Activated naive CD4-positive, alpha-beta T cell treated with anti-CD3 and anti-CD28 coated beads, Interleukin-2, amount 50 U/mL, for 72 hours (primary cell): ENCODE results near the gene PRR19. TPM values are rescaled to one million over a fixed set of nuclear protein-coding genes. Genes with fewer than 3 reads are reported as not detected.
"Not testable (repeated sequence)": the region's sequence is repeated elsewhere in the genome, so short reads cannot be mapped to it uniquely, and the experiment has no call there.

Experiments
- ATAC-seq, 2 donors: fragments of 150-1000 bp; cut with Tn5 transposase; 2 replicates each; pipeline ENCODE4 v1.10.0; 2021; ENCODE audit warnings: mild to moderate bottlenecking in 2 of 2, moderate library complexity in 2 of 2
- DNase-seq, 2 donors: peaks; one replicate each; pipeline ENCODE4 v3.0.0; 2021 to 2022; ENCODE audit warnings: low spot score in 2 of 2
- H3K27ac Mint-ChIP-seq, 2 donors: one replicate each; pipeline ENCODE4 v1.8.0; 2022; ENCODE audit warnings: mild to moderate bottlenecking in 2 of 2, mixed read lengths in 2 of 2
- H3K36me3 Mint-ChIP-seq, 2 donors: one replicate each; pipeline ENCODE4 v1.8.0; 2022; ENCODE audit warnings: mixed read lengths in 2 of 2
- H3K9me3 Mint-ChIP-seq, 2 donors: one replicate each; pipeline ENCODE4 v1.8.0; 2022; ENCODE audit warnings: mixed read lengths in 2 of 2
- total RNA-seq, 2 donors: library from RNA; stranded (reverse); gene quantifications; one replicate each; pipeline ENCODE4 v1.2.3, GENCODE V29; 2022

Gene PRR19
- 1 to 10 TPM in 1 of 2 donors, under 1 TPM in 1; 0.93 to 1.6 TPM for total RNA-seq

GRCh38 chr19:42301646-42302203, at the start of gene PRR19:
PRR19 (plus strand) TSS chr19:42302132; CDS start chr19:42309585, 7,453 bp downstream.
- DNase-seq, result no peak
- H3K36me3 Mint-ChIP-seq, result peaks cover 0 to 8% of the 10 kb centered on the region in 2 donors
- peak; percentile 37 to 53 for ATAC-seq
- H3K9me3 Mint-ChIP-seq, result no peaks in the 10 kb centered on the region
- peak within 1 kb of the TSS; percentile 68 to 90 for H3K27ac Mint-ChIP-seq

DNA sequence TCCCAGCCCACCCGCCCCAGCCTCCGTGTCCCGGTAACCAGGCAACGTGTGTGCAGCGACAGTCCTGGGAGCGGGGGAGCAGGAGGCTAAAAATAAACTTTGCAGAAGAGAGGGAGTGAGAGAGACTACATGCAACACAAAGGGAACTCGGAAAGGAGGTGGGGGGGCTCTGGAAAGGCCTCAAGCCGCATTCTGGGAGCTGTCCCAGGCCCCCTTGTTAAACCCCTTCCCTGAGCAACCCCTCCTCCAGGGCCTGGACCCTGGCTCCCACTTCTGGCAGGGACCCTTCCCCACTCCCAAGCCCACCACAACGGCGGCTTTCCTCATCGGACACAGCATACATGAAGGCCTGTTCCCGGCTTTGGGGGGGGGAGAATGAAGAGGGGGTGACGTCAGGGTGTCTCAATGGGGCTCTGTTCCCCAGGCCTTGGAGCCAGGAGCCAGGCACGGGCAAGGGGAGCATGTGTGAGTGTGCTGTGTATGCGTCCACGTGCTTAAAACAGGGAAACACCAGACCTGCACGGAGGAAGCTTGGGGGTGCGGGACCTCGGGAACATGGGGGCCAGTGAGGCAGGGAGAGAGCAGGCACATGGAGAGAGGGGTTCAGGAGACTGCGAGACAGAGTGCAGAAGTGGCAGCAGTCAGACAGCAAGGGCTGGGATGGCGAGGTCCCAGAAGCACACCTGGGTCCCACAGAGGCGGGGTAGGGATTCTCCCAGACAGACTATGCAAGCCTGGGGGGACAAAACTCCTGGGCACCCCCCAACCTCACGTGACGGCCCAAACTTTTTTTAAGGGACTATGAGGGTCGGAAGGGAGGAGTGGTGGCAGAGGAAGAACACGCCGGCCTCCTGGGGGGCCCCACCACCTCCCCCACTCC, 49.3 kb upstream of the PRR19 start:
- Mint-ChIP-seq H3K27ac (peak overlapping the region; percentile 95 to 96), H3K9me3 (no peaks in the 10 kb centered on the region), H3K36me3 (peaks cover 10% of the 10 kb centered on the region in 2 donors)
- DNase-seq, result no peak
- no peak for ATAC-seq

GRCh38 chr19:42253245-42254088, 48.5 kb upstream of the PRR19 start:
- ATAC-seq (peak; percentile 51), DNase-seq (peak in 1 of 2 donors; percentile 68)
- peaks cover 10% of the 10 kb centered on the region in 2 donors for H3K36me3 Mint-ChIP-seq
- peak overlapping the region; percentile 95 to 96 for H3K27ac Mint-ChIP-seq
- H3K9me3 Mint-ChIP-seq, result no peaks in the 10 kb centered on the region

DNA sequence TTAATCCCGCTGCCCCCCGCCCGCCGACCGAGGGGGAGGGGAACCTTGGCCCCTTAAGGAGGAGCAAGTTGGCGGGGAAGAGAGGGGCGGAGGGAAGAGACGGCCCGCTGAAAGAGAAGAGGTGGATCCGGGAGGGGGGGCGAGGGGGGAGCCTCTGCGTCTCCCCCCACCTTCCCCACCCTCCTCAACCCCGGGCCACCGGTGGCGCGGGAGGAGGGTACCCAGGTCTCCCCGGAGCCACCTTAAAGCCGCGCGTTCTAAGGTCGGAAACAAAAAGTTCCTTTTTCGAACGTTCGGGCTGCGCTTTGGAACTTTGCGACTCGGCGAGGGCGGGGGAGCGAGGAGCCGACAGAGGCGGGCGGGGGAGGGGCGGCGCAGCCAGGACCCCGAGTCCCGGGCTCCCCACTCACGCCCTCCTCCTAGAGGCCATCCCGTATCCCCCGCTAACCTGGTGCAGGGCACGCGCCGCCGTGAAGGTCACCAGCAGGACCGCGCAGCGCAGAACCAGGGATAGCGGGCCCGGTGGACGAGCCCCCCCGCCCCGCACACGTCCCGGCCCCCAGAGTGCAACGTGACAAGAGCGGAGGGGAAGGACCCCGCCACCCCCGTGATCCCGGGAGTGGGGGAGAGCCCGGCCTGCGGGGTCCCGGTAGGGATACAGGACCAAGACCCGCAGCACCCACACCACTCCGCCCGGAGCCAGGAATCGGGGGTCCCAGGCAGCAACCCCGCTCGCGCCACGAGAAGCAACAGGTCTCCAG, 47.7 kb upstream of the PRR19 start:
- Mint-ChIP-seq H3K9me3 (no peaks in the 10 kb centered on the region), H3K36me3 (peaks cover 10% of the 10 kb centered on the region in 2 donors), H3K27ac (peak overlapping the region; percentile 72 to 81)
- DNase-seq (peak; percentile 68 to 69), ATAC-seq (peak; percentile 34 to 35)

- Mint-ChIP-seq H3K36me3 (peaks cover 10% of the 10 kb centered on the region in 2 donors), H3K27ac (peak within 1 kb of the TSS; percentile 72 to 81), H3K9me3 (no peaks in the 10 kb centered on the region)
- ATAC-seq, result peak; percentile 81 to 83
- DNase-seq, result peak; percentile 91 to 95
Observed at GRCh38 chr19:42254850-42255765, 46.8 kb upstream of the PRR19 start, which contains the start of gene ERF. ERF (minus strand) TSS chr19:42255128; CDS start chr19:42254999, 129 bp downstream.

- peak overlapping the region in 1 of 2 donors; percentile 52 for H3K27ac Mint-ChIP-seq
Observed at GRCh38 chr19:42255766-42256745, 45.9 kb upstream of the PRR19 start.

DNA sequence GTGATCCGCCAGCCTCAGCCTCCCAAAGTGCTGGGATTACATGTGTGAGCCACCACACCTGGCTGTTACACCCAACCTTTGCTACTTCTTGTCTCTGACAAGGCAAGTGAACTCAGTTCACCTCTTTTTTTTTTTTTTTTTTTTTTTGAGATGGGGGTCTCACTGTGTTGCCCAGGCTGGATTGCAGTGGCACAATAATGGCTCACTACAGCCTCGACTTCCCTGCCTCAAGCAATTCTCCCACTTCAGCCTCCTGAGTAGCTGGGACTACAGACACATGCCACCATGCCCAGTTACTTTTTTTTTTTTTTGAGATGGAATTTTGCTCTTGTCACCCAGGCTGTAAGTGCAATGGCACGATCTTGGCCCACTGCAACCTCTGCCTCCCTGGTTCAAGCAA, 44.1 kb upstream of the PRR19 start:
- not testable (repeated sequence) for DNase-seq, ATAC-seq, H3K36me3 Mint-ChIP-seq, H3K27ac Mint-ChIP-seq, H3K9me3 Mint-ChIP-seq

More at GRCh38 chr19:42255766-42256745, 45.9 kb upstream of the PRR19 start:
- no peaks in the 10 kb centered on the region for H3K9me3 Mint-ChIP-seq
- ATAC-seq (no peak), DNase-seq (no peak)
- H3K36me3 Mint-ChIP-seq, result peaks cover 10% of the 10 kb centered on the region in 2 donors

DNA sequence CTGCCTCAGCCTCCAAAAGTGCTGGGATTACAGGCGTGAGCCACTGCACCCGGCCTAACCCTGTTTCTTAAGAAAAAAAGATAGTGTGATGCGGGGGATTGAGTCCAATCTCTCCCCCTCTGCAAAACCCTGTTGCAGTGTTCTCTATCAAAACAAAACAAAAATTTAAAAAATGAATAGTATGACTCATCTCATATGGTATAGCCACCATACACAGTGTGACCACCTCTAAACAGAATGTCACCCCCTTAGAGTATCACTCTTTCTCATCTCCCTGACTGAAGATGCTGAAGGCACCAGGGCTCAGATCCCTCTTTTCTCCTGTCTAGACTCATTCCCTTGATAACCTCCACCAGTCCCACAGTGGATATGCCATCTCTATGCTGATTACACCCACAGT, 40.2 kb upstream of the PRR19 start:
- Mint-ChIP-seq H3K36me3 (no peaks in the 10 kb centered on the region), H3K9me3 (no peaks in the 10 kb centered on the region), H3K27ac (no peak overlapping the region)
- ATAC-seq, result peak; percentile 34 to 89
- no peak for DNase-seq

- H3K36me3 Mint-ChIP-seq, DNase-seq, H3K27ac Mint-ChIP-seq, ATAC-seq, H3K9me3 Mint-ChIP-seq: not testable (repeated sequence)
Observed at GRCh38 chr19:42266105-42266504, 35.8 kb upstream of the PRR19 start.

GRCh38 chr19:42266928-42267603, 34.9 kb upstream of the PRR19 start:
- H3K27ac Mint-ChIP-seq, ATAC-seq, DNase-seq, H3K9me3 Mint-ChIP-seq: not testable (repeated sequence)
- H3K36me3 Mint-ChIP-seq, result peaks cover 0 to 13% of the 10 kb centered on the region in 2 donors

DNA sequence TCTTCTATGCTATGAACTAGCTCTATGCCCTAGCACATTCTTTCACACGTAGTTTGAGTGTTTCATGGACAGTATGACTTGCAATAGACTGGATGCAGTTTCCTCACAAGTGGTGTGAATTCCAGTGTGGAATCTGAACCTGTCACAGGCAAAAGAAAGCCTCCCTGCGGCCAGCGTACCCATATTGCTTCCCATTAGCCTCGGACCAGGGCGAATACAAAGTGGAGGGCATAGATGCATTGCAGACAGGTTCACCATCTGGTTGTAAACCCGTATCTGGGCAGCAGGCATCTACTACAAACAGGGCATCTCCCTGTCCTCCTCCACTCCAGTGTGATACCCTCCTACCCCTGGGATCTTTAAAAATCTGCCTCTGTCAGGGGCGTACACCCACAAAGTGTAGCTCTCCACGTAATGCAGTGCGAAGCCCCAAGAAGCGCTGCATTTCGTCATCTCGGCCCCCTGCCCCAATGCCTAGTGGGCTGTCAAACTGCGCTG, 34.2 kb upstream of the PRR19 start:
- ATAC-seq, result no peak
- H3K36me3 Mint-ChIP-seq, result peaks cover 0 to 13% of the 10 kb centered on the region in 2 donors

DNA sequence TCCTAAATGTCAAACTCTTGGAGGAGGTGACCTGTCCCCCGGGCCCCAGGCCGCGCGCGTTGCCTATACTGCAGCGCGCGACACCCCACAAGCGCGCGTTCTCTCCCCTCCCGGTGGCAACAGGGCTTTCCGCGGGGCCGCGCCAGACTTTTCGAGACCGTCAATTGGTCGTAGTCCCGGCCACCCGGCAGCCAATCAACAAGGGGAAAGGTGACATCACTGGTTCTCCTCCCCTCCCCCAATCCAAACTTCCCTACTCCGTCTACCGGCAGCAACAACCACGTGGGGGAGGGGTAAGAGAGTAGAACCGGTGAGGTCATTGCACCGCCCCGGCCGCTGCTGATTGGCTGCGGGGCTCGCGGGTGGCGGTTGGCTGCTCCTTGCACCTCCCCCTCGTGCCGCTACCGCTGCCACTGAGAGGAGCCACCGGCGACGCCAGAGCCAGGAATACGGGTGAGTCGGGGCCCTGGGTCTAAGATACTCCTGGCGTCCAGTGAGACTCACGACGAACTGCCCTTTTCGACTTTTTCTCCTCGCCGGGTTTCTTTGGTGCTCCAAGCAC, 33.7 kb upstream of the PRR19 start:
- no peaks in the 10 kb centered on the region for H3K9me3 Mint-ChIP-seq
- DNase-seq, result peak; percentile 97 to 98
- ATAC-seq, result peak; percentile 68 to 74
- no peak overlapping the region for H3K27ac Mint-ChIP-seq
- peaks cover 0 to 13% of the 10 kb centered on the region in 2 donors for H3K36me3 Mint-ChIP-seq

More for the DNA sequence above, 34.2 kb upstream of the PRR19 start:
- no peak overlapping the region for H3K27ac Mint-ChIP-seq
- no peaks in the 10 kb centered on the region for H3K9me3 Mint-ChIP-seq
- DNase-seq, result no peak
